ENCODE measurements around the gene FAM149B1.

The FAM149B1 gene

DNA sequence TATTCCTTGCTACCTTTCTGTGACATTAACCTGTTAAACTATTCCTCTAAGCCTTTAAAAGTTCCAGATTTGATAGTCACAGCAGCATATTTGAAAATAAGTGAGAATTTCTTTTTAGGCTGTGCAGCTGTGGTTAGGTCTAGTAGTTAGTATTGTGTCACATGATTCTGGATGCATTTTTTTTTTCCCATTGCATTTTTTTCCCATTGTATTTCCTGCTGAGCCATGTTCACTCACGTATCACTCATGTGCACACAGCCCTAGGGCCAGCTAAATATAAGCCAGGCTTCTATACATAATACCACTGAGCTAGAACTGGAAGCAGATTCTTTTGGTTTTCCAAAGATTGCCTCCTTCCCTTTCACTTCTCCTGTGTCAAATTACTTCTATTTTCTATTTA is 41.8 kb downstream of the FAM149B1 start:
- ATAC-seq (ENCODE audit: insufficient read depth, low read depth) (no peak), DNase-seq (no peak)
- no peaks in the 10 kb centered on the region for H3K27me3 ChIP-seq (ENCODE audit: insufficient read depth, low read length, poor library complexity)
- no peak overlapping the region for H3K4me3 ChIP-seq (ENCODE audit: low read depth in 1 of 2, low read length in 2 of 2)
- no peak overlapping the region for H3K4me2 ChIP-seq (ENCODE audit: insufficient read depth, low read length)
- H3K27ac ChIP-seq (ENCODE audit: low read length), result no peak overlapping the region
- H2AFZ ChIP-seq (ENCODE audit: low read depth, low read length), result no peak overlapping the region
- no peaks in the 10 kb centered on the region for H3K79me2 ChIP-seq (ENCODE audit: insufficient read depth, low read length)
- H3K4me1 ChIP-seq (ENCODE audit: insufficient read depth, low read length), result no peaks in the 10 kb centered on the region
- H4K20me1 ChIP-seq (ENCODE audit: insufficient read depth, low read length), result no peaks in the 10 kb centered on the region
- peaks cover 14% of the 10 kb centered on the region; the same call in 1 of the 2 replicates for H3K36me3 ChIP-seq (ENCODE audit: insufficient read depth, low read length)
- TF ChIP-seq EZH2 (IDR thresholded peaks at IDR 0.05; ENCODE audit: borderline replicate concordance, low read depth, low read length, severe bottlenecking), result no peak
- TF ChIP-seq, protein P1, sequence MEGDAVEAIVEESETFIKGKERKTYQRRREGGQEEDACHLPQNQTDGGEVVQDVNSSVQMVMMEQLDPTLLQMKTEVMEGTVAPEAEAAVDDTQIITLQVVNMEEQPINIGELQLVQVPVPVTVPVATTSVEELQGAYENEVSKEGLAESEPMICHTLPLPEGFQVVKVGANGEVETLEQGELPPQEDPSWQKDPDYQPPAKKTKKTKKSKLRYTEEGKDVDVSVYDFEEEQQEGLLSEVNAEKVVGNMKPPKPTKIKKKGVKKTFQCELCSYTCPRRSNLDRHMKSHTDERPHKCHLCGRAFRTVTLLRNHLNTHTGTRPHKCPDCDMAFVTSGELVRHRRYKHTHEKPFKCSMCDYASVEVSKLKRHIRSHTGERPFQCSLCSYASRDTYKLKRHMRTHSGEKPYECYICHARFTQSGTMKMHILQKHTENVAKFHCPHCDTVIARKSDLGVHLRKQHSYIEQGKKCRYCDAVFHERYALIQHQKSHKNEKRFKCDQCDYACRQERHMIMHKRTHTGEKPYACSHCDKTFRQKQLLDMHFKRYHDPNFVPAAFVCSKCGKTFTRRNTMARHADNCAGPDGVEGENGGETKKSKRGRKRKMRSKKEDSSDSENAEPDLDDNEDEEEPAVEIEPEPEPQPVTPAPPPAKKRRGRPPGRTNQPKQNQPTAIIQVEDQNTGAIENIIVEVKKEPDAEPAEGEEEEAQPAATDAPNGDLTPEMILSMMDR (IDR thresholded peaks at IDR 0.05; ENCODE audit: borderline replicate concordance, extremely low read depth, low read length, poor library complexity, severe bottlenecking), result no peak
- H3K9me3 ChIP-seq (ENCODE audit: insufficient read depth, low read length, severe bottlenecking), result no peaks in the 10 kb centered on the region
- H3K9ac ChIP-seq (ENCODE audit: low read depth, low read length), result no peak overlapping the region

DNA sequence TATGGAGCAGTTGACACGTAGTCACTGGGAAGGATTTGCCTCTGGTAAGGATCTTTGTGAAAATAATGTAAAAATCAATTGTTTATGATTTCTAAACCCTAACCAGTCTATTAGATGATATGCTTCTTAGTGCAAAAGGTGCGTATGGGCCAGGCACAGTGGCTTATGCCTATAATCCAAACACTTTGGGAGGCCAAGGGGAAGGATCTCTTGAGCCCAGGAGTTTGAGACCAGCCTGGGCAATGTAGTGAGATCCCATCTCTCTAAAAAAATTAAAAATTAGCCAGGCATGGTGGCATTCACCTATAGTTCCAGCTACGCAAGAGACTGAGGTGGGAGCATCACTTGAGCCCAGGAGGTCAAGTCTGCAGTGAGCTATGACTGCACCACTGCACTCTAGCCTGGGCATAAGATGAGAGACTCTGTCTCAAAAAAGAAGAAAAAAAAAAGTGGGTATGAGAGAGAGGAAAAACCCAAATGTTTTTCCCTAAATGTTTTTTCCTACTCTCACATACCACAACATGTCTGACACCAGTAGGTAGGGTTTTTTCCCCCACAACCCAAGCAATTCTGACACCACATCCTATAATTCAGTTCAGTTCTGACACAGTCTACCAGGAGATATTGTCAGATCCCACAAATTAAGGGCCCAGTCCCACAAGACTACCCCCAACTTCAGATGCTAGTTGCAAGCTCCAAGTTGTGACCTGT is 42.6 kb downstream of the FAM149B1 start:
- no peak for TF ChIP-seq EZH2 (IDR thresholded peaks at IDR 0.05; ENCODE audit: borderline replicate concordance, low read depth, low read length, severe bottlenecking)
- TF ChIP-seq, protein P1 (IDR thresholded peaks at IDR 0.05; ENCODE audit: borderline replicate concordance, extremely low read depth, low read length, poor library complexity, severe bottlenecking), result no peak
- H3K9ac ChIP-seq (ENCODE audit: low read depth, low read length), result no peak overlapping the region
- H2AFZ ChIP-seq (ENCODE audit: low read depth, low read length), result no peak overlapping the region
- no peak for DNase-seq
- H3K36me3 ChIP-seq (ENCODE audit: insufficient read depth, low read length), result peaks cover 14% of the 10 kb centered on the region; the same call in 1 of the 2 replicates
- no peak for ATAC-seq (ENCODE audit: insufficient read depth, low read depth)
- no peaks in the 10 kb centered on the region for H3K79me2 ChIP-seq (ENCODE audit: insufficient read depth, low read length)
- no peaks in the 10 kb centered on the region for H3K27me3 ChIP-seq (ENCODE audit: insufficient read depth, low read length, poor library complexity)
- no peak overlapping the region for H3K4me2 ChIP-seq (ENCODE audit: insufficient read depth, low read length)
- H3K9me3 ChIP-seq (ENCODE audit: insufficient read depth, low read length, severe bottlenecking), result no peaks in the 10 kb centered on the region
- H3K27ac ChIP-seq (ENCODE audit: low read length), result no peak overlapping the region
- no peaks in the 10 kb centered on the region for H4K20me1 ChIP-seq (ENCODE audit: insufficient read depth, low read length)
- no peak overlapping the region for H3K4me3 ChIP-seq (ENCODE audit: low read depth in 1 of 2, low read length in 2 of 2)
- H3K4me1 ChIP-seq (ENCODE audit: insufficient read depth, low read length), result no peaks in the 10 kb centered on the region

DNA sequence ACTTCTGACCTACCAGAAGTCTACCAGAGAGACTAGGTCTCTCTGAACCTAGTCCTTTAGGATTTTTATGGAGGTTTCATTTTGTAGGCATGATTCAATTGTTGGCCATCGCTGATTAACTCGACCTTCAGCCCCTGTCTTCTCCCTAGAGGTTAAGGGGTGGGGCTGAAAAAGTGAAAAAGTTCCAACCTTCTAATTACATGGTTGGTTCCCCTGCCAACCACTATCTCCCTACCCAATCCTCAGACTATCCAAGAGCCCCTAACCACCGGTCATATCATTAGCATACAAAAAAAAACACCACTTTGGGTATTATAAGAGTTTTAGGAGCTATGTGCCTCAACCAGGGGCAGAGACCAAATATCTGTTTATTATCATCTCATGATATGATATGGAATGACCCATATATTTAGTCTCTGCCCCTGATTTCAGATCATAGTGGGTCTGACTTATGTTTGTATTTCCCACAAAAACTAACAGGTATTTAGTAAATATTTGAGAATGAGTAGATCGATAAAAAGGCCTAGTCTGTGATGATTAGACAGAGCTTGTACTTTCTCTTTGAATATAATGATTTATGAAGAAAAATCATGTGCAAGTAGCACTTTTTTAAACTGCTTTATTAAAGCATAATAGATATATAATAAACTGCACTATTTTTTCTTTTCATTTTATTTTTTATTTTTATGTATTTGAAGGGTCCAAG is 43.3 kb downstream of the FAM149B1 start:
- Histone ChIP-seq H3K27me3 (ENCODE audit: insufficient read depth, low read length, poor library complexity) (no peaks in the 10 kb centered on the region), H3K4me1 (ENCODE audit: insufficient read depth, low read length) (no peaks in the 10 kb centered on the region), H3K79me2 (ENCODE audit: insufficient read depth, low read length) (no peaks in the 10 kb centered on the region), H4K20me1 (ENCODE audit: insufficient read depth, low read length) (no peaks in the 10 kb centered on the region), H3K36me3 (ENCODE audit: insufficient read depth, low read length) (peaks cover 15% of the 10 kb centered on the region; the same call in 1 of the 2 replicates), H3K4me3 (ENCODE audit: low read depth in 1 of 2, low read length in 2 of 2) (no peak overlapping the region), H3K27ac (ENCODE audit: low read length) (no peak overlapping the region), H3K4me2 (ENCODE audit: insufficient read depth, low read length) (no peak overlapping the region), H2AFZ (ENCODE audit: low read depth, low read length) (no peak overlapping the region), H3K9me3 (ENCODE audit: insufficient read depth, low read length, severe bottlenecking) (no peaks in the 10 kb centered on the region), H3K9ac (ENCODE audit: low read depth, low read length) (no peak overlapping the region)
- DNase-seq (no peak), ATAC-seq (ENCODE audit: insufficient read depth, low read depth) (no peak)
- TF ChIP-seq, protein P1 (IDR thresholded peaks at IDR 0.05; ENCODE audit: borderline replicate concordance, extremely low read depth, low read length, poor library complexity, severe bottlenecking), result no peak
- TF ChIP-seq EZH2 (IDR thresholded peaks at IDR 0.05; ENCODE audit: borderline replicate concordance, low read depth, low read length, severe bottlenecking), result no peak
